GM21360 (cell line): Measurements from ENCODE around the gene PCDHB16.
"Not testable (repeated sequence)": the region's sequence is repeated elsewhere in the genome, so short reads cannot be mapped to it uniquely, and the experiment has no call there.

Source experiments
- ATAC-seq: cut with Tn5 transposase; IDR thresholded peaks from one replicate; pipeline ENCODE4 v1.9.1; 2021; ENCODE audit warnings: mild to moderate bottlenecking, moderate library complexity; ENCODE audit not compliant: unreplicated experiment

The PCDHB16 gene

GRCh38 chr5:141182248-141182647 is at the start of gene PCDHB16:
PCDHB16 (plus strand) TSS chr5:141182387; CDS start chr5:141182560, 173 bp downstream.
- no peak for ATAC-seq

- no peak for ATAC-seq
These were observed 47.0 kb upstream of the PCDHB16 start, which contains the start of gene PCDHB5 for GRCh38 chr5:141135030-141135717. PCDHB5 (plus strand) TSS chr5:141135206; CDS start chr5:141135435, 229 bp downstream.

GRCh38 chr5:141135718-141136266 is 46.4 kb upstream of the PCDHB16 start:
- no peak for ATAC-seq

GRCh38 chr5:141137346-141137745 is 44.8 kb upstream of the PCDHB16 start:
- not testable (repeated sequence) for ATAC-seq

GRCh38 chr5:141149812-141150211 is 32.4 kb upstream of the PCDHB16 start, which contains the start of gene PCDHB6:
PCDHB6 (plus strand) TSS chr5:141150057; CDS start chr5:141150258, 201 bp downstream.
- no peak for ATAC-seq

- no peak for ATAC-seq
These were observed 31.8 kb upstream of the PCDHB16 start for GRCh38 chr5:141150224-141150992.

GRCh38 chr5:141150993-141151325 is 31.2 kb upstream of the PCDHB16 start:
- ATAC-seq = no peak

- not testable (repeated sequence) for ATAC-seq
These were observed 30.6 kb upstream of the PCDHB16 start for GRCh38 chr5:141151632-141152031.

GRCh38 chr5:141152096-141152495 is 30.1 kb upstream of the PCDHB16 start:
- not testable (repeated sequence) for ATAC-seq

- ATAC-seq = no peak
These were observed 26.4 kb upstream of the PCDHB16 start for GRCh38 chr5:141155540-141156374.

- ATAC-seq = not testable (repeated sequence)
These were observed 24.8 kb upstream of the PCDHB16 start for GRCh38 chr5:141157356-141157755.

GRCh38 chr5:141157901-141158300 is 24.3 kb upstream of the PCDHB16 start:
- ATAC-seq = not testable (repeated sequence)

- no peak for ATAC-seq
These were observed 9.6 kb upstream of the PCDHB16 start, which contains the start of gene PCDHB7 for GRCh38 chr5:141172381-141173204. PCDHB7 (plus strand) TSS chr5:141172644; CDS start chr5:141172836, 192 bp downstream.

GRCh38 chr5:141174291-141175104 is 7.7 kb upstream of the PCDHB16 start:
- ATAC-seq = not testable (repeated sequence)

GRCh38 chr5:141175933-141176332 is 6.3 kb upstream of the PCDHB16 start:
- no peak for ATAC-seq

GRCh38 chr5:141177577-141178191 is 4.5 kb upstream of the PCDHB16 start, which contains the start of gene PCDHB8:
PCDHB8 (plus strand) TSS chr5:141177790; CDS start chr5:141178035, 245 bp downstream.
- ATAC-seq = not testable (repeated sequence)

- ATAC-seq = not testable (repeated sequence)
These were observed 2.8 kb upstream of the PCDHB16 start for GRCh38 chr5:141179371-141179770.

GRCh38 chr5:141179876-141180275 is 2.3 kb upstream of the PCDHB16 start:
- not testable (repeated sequence) for ATAC-seq
